HEK293T (cell line): ENCODE data around the gene NGB.

Experiments
- BHLHE40 ChIP-seq: fragments of 450-650 bp; IDR thresholded peaks from 2 replicates; pipeline ENCODE4 v1.6.1; 2016; ENCODE audit warnings: mild to moderate bottlenecking, moderate library complexity, borderline replicate concordance
- ELF4 ChIP-seq: fragments of 450-650 bp; IDR thresholded peaks from 2 replicates; pipeline ENCODE4 v1.6.1; 2017; ENCODE audit warnings: antibody characterized with exemption
- FOXA1 ChIP-seq: fragments of 450-650 bp; IDR thresholded peaks from 2 replicates; pipeline ENCODE4 v1.6.1; 2016; ENCODE audit warnings: mild to moderate bottlenecking
- FOXK2 ChIP-seq: fragments of 450-650 bp; IDR thresholded peaks from 2 replicates; pipeline ENCODE4 v1.6.1; 2016; ENCODE audit warnings: mild to moderate bottlenecking
- FOXM1 ChIP-seq: fragments of 450-650 bp; IDR thresholded peaks from 2 replicates; pipeline ENCODE4 v1.6.1; 2017; ENCODE audit warnings: mild to moderate bottlenecking, borderline replicate concordance
- HDGF ChIP-seq: fragments of 450-650 bp; IDR thresholded peaks from 2 replicates; pipeline ENCODE4 v1.6.1; 2017; ENCODE audit warnings: antibody characterized with exemption, borderline replicate concordance
- LEF1 ChIP-seq: fragments of 450-650 bp; IDR thresholded peaks from 2 replicates; pipeline ENCODE4 v1.6.1; 2017; ENCODE audit warnings: mild to moderate bottlenecking, borderline replicate concordance
- NFRKB ChIP-seq: fragments of 450-650 bp; IDR thresholded peaks from 2 replicates; pipeline ENCODE4 v1.6.1; 2016; ENCODE audit warnings: mild to moderate bottlenecking, moderate library complexity
- SP1 ChIP-seq: fragments of 450-650 bp; IDR thresholded peaks from 2 replicates; pipeline ENCODE4 v1.6.1; 2017
- TF ChIP-seq, protein P1 (sequence below): fragments of 450-650 bp; IDR thresholded peaks from 2 replicates; pipeline ENCODE4 v1.6.1; 2016

GRCh38 chr14:77246784-77247183, 24.2 kb downstream of the NGB start:
- TF ChIP-seq LEF1 (no peak), SP1 (no peak), HDGF (no peak), FOXA1 (no peak), FOXM1 (no peak), BHLHE40 (no peak), ELF4 (no peak), NFRKB (no peak), FOXK2 (no peak)
- TF ChIP-seq, protein P1, sequence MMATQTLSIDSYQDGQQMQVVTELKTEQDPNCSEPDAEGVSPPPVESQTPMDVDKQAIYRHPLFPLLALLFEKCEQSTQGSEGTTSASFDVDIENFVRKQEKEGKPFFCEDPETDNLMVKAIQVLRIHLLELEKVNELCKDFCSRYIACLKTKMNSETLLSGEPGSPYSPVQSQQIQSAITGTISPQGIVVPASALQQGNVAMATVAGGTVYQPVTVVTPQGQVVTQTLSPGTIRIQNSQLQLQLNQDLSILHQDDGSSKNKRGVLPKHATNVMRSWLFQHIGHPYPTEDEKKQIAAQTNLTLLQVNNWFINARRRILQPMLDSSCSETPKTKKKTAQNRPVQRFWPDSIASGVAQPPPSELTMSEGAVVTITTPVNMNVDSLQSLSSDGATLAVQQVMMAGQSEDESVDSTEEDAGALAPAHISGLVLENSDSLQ, result no peak
